Mammary epithelial cell (primary cell): ENCODE measurements around the gene SLC7A6OS.

ENCODE experiments used
- CTCF ChIP-seq, 2 donors: IDR thresholded peaks in 1 of 2; conservative IDR thresholded peaks in 1 of 2; 2 replicates each; pipeline ENCODE4 v1.5.1; 2011 to 2012; ENCODE audit warnings: inconsistent platforms in 2 of 2, low read length in 2 of 2, mild to moderate bottlenecking in 2 of 2, control low read depth in 1 of 2, low read depth in 1 of 2; ENCODE audit not compliant: insufficient read depth in 1 of 2; ENCODE audit errors: extremely low read depth in 1 of 2
- EZH2 ChIP-seq: IDR thresholded peaks from 2 replicates; pipeline ENCODE4 v1.6.1; 2012; ENCODE audit warnings: low read length, inconsistent platforms, borderline replicate concordance

- no peak for TF ChIP-seq CTCF (conservative IDR thresholded peaks at IDR 0.05 in 1 of 2, IDR thresholded peaks at IDR 0.05 in 1 of 2; ENCODE audit: extremely low read depth in 1 of 2, insufficient read depth in 1 of 2, low read depth in 1 of 2, low read length in 2 of 2)
- TF ChIP-seq EZH2 = no peak
Observed at GRCh38 chr16:68332411-68333121, 21.8 kb upstream of the SLC7A6OS start.
